Right lobe of liver (tissue), 4 donors: ENCODE results near the gene FOXP4.

Experiments
- POLR2A ChIP-seq: fragments of 450-650 bp; IDR thresholded peaks from one replicate; pipeline ENCODE4 v1.6.1; 2017; ENCODE audit warnings: antibody characterized with exemption, mild to moderate bottlenecking
- TF ChIP-seq, protein P1 (sequence below), 4 donors: fragments of 200-600 bp in 3 of 4; fragments of 450-650 bp in 1 of 4; IDR thresholded peaks; one replicate each; pipeline versions ENCODE4 v1.5.1 to v1.8.0; 2016 to 2022; ENCODE audit warnings: antibody characterized with exemption in 4 of 4, mild to moderate bottlenecking in 2 of 4
- donor health status: DM: no; HTN: no; CAD: no.
- donor health status: DM: no; HTN: no; CAD: no.
- donor health status: DM: no; HTN: yes; CAD: no.

DNA sequence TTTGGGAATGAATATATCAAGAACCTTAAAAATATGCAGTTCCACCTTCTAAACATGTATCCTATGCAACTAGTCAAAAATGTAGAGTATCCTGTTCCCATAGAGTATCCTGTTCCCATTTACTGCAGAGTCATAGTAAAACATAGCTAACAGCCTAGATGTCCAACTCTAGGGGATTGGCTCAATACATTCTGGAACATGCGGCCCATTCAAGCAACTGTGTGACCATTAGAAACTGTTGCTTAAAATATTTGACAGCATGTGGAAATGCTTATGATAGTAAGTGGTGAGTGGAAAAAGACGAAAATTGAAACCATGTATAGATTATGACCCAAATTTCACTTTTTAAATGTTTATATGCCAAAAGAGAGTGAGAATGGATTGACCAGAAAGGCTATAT is 11.2 kb downstream of the FOXP4 start:
- TF ChIP-seq, protein P1, sequence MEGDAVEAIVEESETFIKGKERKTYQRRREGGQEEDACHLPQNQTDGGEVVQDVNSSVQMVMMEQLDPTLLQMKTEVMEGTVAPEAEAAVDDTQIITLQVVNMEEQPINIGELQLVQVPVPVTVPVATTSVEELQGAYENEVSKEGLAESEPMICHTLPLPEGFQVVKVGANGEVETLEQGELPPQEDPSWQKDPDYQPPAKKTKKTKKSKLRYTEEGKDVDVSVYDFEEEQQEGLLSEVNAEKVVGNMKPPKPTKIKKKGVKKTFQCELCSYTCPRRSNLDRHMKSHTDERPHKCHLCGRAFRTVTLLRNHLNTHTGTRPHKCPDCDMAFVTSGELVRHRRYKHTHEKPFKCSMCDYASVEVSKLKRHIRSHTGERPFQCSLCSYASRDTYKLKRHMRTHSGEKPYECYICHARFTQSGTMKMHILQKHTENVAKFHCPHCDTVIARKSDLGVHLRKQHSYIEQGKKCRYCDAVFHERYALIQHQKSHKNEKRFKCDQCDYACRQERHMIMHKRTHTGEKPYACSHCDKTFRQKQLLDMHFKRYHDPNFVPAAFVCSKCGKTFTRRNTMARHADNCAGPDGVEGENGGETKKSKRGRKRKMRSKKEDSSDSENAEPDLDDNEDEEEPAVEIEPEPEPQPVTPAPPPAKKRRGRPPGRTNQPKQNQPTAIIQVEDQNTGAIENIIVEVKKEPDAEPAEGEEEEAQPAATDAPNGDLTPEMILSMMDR (IDR thresholded peaks at IDR 0.05): no peak
- no peak for TF ChIP-seq POLR2A
